Left lung (tissue), 14 donors: ENCODE measurements around the gene SIRT6. TPM values are rescaled to one million over a fixed set of nuclear protein-coding genes. Genes with fewer than 3 reads are reported as not detected.
"Not testable (repeated sequence)": the region's sequence is repeated elsewhere in the genome, so short reads cannot be mapped to it uniquely, and the experiment has no call there.

Experiments used
- ATAC-seq: fragments of 200-7000 bp; cut with Tn5 transposase; one replicate; pipeline ENCODE4 v1.9.1; 2020; ENCODE audit warnings: moderate library complexity
- DNase-seq, 4 donors: peaks; one replicate each; pipeline ENCODE4 v3.0.0-alpha.2; 2013 to 2020
- H3K27ac ChIP-seq, 2 donors: fragments of 200-600 bp; sonication (generic) in 1 of 2; one replicate each; pipeline versions ENCODE4 v1.5.0 to v1.8.0; 2020 to 2021
- H3K27me3 ChIP-seq, 2 donors: fragments of 200-600 bp; sonication (generic) in 1 of 2; one replicate each; pipeline versions ENCODE4 v1.5.0 to v1.8.0; 2020 to 2021
- H3K36me3 ChIP-seq, 2 donors: fragments of 200-600 bp; sonication (generic) in 1 of 2; one replicate each; pipeline versions ENCODE4 v1.5.0 to v1.8.0; 2020 to 2021
- H3K4me1 ChIP-seq, 2 donors: fragments of 200-600 bp; one replicate each; pipeline ENCODE4 v1.8.0; 2021
- H3K4me3 ChIP-seq, 2 donors: fragments of 200-600 bp; sonication (generic) in 1 of 2; one replicate each; pipeline versions ENCODE4 v1.5.0 to v1.8.0; 2020 to 2021; ENCODE audit warnings: mild to moderate bottlenecking in 1 of 2
- H3K9me3 ChIP-seq, 2 donors: fragments of 200-600 bp; sonication (generic) in 1 of 2; one replicate each; pipeline versions ENCODE4 v1.5.0 to v1.8.0; 2020 to 2021
- CTCF ChIP-seq, 2 donors: fragments of 200-600 bp; sonication (generic) in 1 of 2; IDR thresholded peaks; one replicate each; pipeline versions ENCODE4 v1.5.0 to v1.8.0; 2021; ENCODE audit warnings: antibody characterized with exemption in 2 of 2
- intact Hi-C, 2 donors: fragments of 100-400 bp; cut with DNase I; formaldehyde crosslinking; loops; one replicate each; pipeline versions ENCODE4 v1.11.2 to v1.14.2; 2022
- long read RNA-seq, 12 donors: library from polyadenylated mRNA in 2 of 12; unstranded in 2 of 12; transcript quantifications; one replicate each; pipeline ENCODE4 v2.0.0 and lab custom pipeline, GENCODE V29; 2019 to 2026
- polyA plus RNA-seq, 6 donors: library from polyadenylated mRNA; unstranded; fragments of 120-200 nt; gene quantifications; one replicate each; pipeline ENCODE4 v1.2.1, GENCODE V29; 2013; ENCODE audit not compliant: insufficient read length in 6 of 6
- total RNA-seq, 2 donors: library from RNA; stranded (reverse); fragmentation: NEBNext Ultra II Directional; extraction: Animal tissue kit (Norgen Biotek cat#: 25700); gene quantifications; one replicate each; pipeline ENCODE4 v1.2.1, GENCODE V29; 2021
- donor health status: DM: no; HTN: yes; CAD: no.
- donor health status: DM: no; HTN: no; CAD: no.

SIRT6 gene
- total RNA-seq (10 to 100 TPM; 20.8 to 21.9 TPM), polyA plus RNA-seq (10 to 100 TPM; 17.8 to 24.7 (median 19.0) TPM)
- long read RNA-seq, donor 1, partial matches to known transcripts, result 0 of 6 reads
- long read RNA-seq, donor 1, other reads (novel, unspliced or antisense), result 0 of 6 reads
- long read RNA-seq, donor 2, partial matches to known transcripts, result 0 of 6 reads
- long read RNA-seq, donor 2, other reads (novel, unspliced or antisense), result 0 of 6 reads
- long read RNA-seq, donor 3, transcript SIRT6-202 (8 exons, 1,641 nt), result major isoform, 5 of 8 reads
- long read RNA-seq, donor 3, partial matches to known transcripts, result 0 of 8 reads
- long read RNA-seq, donor 3, other reads (novel, unspliced or antisense), result 0 of 8 reads
- long read RNA-seq, donor 4, transcript SIRT6-202 (8 exons, 1,641 nt), result major isoform, 5 of 5 reads
- long read RNA-seq, donor 4, partial matches to known transcripts, result 0 of 5 reads
- long read RNA-seq, donor 4, other reads (novel, unspliced or antisense), result 0 of 5 reads
- long read RNA-seq, donor 5, partial matches to known transcripts, result 0 of 6 reads
- long read RNA-seq, donor 5, other reads (novel, unspliced or antisense), result 0 of 6 reads
- long read RNA-seq, donor 6, transcript SIRT6-202 (8 exons, 1,641 nt), result major isoform, 5 of 6 reads
- long read RNA-seq, donor 6, partial matches to known transcripts, result 0 of 6 reads
- long read RNA-seq, donor 6, other reads (novel, unspliced or antisense), result 0 of 6 reads
- long read RNA-seq, donor 7, partial matches to known transcripts, result 0 of 2 reads
- long read RNA-seq, donor 7, other reads (novel, unspliced or antisense), result 0 of 2 reads
- long read RNA-seq, donor 8, transcript SIRT6-202 (8 exons, 1,641 nt), result major isoform, 5 of 10 reads
- long read RNA-seq, donor 8, transcript SIRT6-204 (2 exons, 371 nt), result major isoform, 5 of 10 reads
- long read RNA-seq, donor 8, partial matches to known transcripts, result 0 of 10 reads
- long read RNA-seq, donor 8, other reads (novel, unspliced or antisense), result 0 of 10 reads
- long read RNA-seq, donor 9, result 0 reads
- long read RNA-seq, donor 10, transcript SIRT6-204 (2 exons, 371 nt), result major isoform, 5 of 10 reads
- long read RNA-seq, donor 10, partial matches to known transcripts, result 0 of 10 reads
- long read RNA-seq, donor 10, other reads (novel, unspliced or antisense), result 1 of 10 reads
- long read RNA-seq, donor 11, result 0 reads
- long read RNA-seq, donor 12, partial matches to known transcripts, result 0 of 5 reads
- long read RNA-seq, donor 12, other reads (novel, unspliced or antisense), result 0 of 5 reads

DNA sequence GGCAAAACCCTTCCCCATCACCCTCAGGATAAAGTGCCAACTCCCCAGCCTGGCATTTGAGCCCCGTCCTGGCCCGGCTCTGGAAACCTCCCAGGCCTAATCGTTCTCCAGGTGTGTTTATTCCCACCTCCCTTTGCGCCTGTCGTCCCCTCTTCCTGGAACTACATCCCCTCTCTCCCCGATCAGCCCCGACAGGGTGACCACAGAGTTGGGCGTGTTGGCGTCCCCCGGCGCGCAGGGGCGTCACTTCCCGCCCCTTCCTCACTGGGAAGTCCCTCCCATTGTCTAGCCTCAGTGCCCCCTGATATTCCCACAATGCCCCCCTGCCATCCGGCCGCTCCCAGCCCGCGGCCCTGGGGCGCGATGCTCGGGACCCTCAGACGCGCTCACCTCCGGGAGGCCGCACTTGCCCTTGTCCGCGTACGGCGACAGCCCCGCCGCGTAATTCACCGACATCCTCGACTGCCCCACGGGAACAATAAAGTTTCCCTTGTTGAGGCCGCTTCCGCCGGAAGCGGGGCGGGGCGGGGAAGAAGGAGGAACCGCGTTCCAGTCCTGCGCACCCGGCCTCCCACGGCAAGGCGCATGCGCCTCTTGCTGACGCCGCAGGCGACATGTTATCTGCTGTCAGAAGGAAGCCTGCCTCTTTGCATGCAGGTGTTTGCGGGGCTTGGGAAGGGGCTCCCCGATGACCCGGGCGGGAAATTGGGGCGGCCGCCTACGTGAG is at the start of gene SIRT6, which contains the start of gene ANKRD24:
TSS of gene SIRT6 (minus strand) at position 480 of the 727 bp plus-strand sequence. CDS start at position 456, 24 bp downstream.
TSS of gene ANKRD24 (plus strand) at position 606 of the 727 bp plus-strand sequence. CDS start 3,737 bp downstream, outside the sequence.
- no peak for TF ChIP-seq CTCF (IDR thresholded peaks at IDR 0.05)
- peak within 1 kb of the TSS; percentile 87 to 98 for H3K4me3 ChIP-seq
- no peaks in the 10 kb centered on the region for H3K9me3 ChIP-seq
- peaks cover 0 to 28% of the 10 kb centered on the region in 2 donors for H3K36me3 ChIP-seq
- DNase-seq, result peak; percentile 93 to 99 (median 98)
- H3K27ac ChIP-seq, result peak within 1 kb of the TSS; percentile 75 to 88
- intact Hi-C loops, result no loop called here
- H3K27me3 ChIP-seq, result no peaks in the 10 kb centered on the region
- peak; percentile 96 for ATAC-seq
- H3K4me1 ChIP-seq, result peaks cover 5 to 29% of the 10 kb centered on the region in 2 donors

- ATAC-seq, intact Hi-C loops: not testable (repeated sequence)
These were observed 49.8 kb upstream of the SIRT6 start for GRCh38 chr19:4232139-4232538.

GRCh38 chr19:4231521-4231920 is 49.2 kb upstream of the SIRT6 start:
- H3K27ac ChIP-seq, H3K4me3 ChIP-seq, ATAC-seq, intact Hi-C loops, H3K36me3 ChIP-seq, H3K9me3 ChIP-seq, DNase-seq: not testable (repeated sequence)
- peaks cover 0 to 81% of the 10 kb centered on the region in 2 donors for H3K27me3 ChIP-seq
- H3K4me1 ChIP-seq, result peaks cover 2 to 14% of the 10 kb centered on the region in 2 donors

More at GRCh38 chr19:4232139-4232538, 49.8 kb upstream of the SIRT6 start:
- H3K27ac ChIP-seq, DNase-seq, H3K4me3 ChIP-seq, H3K36me3 ChIP-seq, H3K9me3 ChIP-seq: not testable (repeated sequence)
- Histone ChIP-seq H3K27me3 (peaks cover 0 to 77% of the 10 kb centered on the region in 2 donors), H3K4me1 (peaks cover 2 to 14% of the 10 kb centered on the region in 2 donors)

DNA sequence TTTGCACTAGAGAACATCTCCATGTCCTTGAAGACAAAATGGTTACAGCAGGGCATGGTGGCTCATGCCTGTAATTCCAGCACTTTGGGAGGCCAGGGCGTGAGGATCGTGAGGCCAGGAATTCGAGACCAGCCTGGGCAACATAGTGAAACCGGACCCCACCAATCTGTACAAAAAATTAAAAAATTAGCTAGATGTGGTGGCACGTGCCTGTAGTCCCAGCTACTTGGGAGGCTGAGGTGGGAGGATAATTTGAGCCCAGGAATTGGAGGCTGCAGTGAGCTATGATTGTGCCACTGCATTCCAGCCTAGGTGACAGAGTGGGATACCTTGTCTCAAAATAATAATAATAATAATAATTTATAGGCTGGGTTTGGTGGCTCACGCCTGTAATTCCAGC is 47.9 kb upstream of the SIRT6 start:
- H3K27ac ChIP-seq, H3K9me3 ChIP-seq, DNase-seq, H3K36me3 ChIP-seq, intact Hi-C loops, ATAC-seq, H3K4me3 ChIP-seq: not testable (repeated sequence)
- Histone ChIP-seq H3K27me3 (peaks cover 0 to 87% of the 10 kb centered on the region in 2 donors), H3K4me1 (peaks cover 2 to 14% of the 10 kb centered on the region in 2 donors)

DNA sequence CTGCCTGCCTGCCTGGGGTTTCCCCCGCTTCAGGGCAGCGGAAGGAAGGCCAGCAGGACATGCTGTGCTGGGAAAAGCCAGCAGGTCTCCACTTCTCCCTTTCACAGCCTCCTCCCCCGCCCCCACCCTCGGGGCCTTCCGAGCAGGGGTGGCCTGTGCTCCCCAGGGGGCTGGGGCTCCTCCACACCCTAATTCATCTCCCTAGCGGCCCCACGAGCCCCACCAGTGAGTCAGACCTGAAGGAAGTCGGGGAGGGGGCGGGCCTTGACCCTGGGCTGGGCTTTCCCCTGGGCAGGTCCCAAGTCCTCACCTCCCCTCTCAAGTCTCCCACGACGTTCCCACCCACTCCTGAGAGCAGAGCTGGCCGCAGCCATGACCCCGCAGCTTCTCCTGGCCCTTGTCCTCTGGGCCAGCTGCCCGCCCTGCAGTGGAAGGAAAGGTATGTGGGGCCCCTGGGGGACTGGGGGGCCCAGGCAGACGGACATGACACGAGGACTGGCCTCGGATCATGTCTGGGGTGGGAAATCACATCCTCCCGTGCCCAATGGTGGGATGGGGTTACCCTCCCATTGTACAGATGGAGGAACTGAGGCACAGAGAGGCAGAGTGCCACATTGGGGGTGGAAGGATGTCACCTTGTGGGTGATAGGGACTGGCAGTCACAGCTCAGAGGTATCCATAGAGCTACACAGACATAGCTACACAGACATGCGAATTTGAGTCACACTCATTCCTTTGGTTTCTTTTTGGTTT is 47.0 kb upstream of the SIRT6 start, which contains the start of gene EBI3:
TSS of gene EBI3 (plus strand) at position 345 of the 753 bp plus-strand sequence. CDS start at position 373, 28 bp downstream.
- no peak for DNase-seq
- TF ChIP-seq CTCF (IDR thresholded peaks at IDR 0.05), result no peak
- intact Hi-C loops, result no loop called here

More for the DNA sequence above, 47.0 kb upstream of the SIRT6 start, which contains the start of gene EBI3:
- peak; percentile 49 for ATAC-seq
- H3K27ac ChIP-seq, result peak within 1 kb of the TSS in 1 of 2 donors; percentile 28
- H3K4me1 ChIP-seq, result peaks cover 2 to 14% of the 10 kb centered on the region in 2 donors
- H3K4me3 ChIP-seq, result peak within 1 kb of the TSS in 1 of 2 donors; percentile 24
- peaks cover 0 to 78% of the 10 kb centered on the region in 2 donors for H3K27me3 ChIP-seq
- no peaks in the 10 kb centered on the region for H3K36me3 ChIP-seq
- H3K9me3 ChIP-seq, result no peaks in the 10 kb centered on the region
